Measurements from ENCODE around the gene FAM20C.

Gene FAM20C

GRCh38 chr7:190196-190595, 2.2 kb upstream of the FAM20C start:
- Histone ChIP-seq H3K9ac (ENCODE audit: low read length) (no peak overlapping the region), H3K27ac (ENCODE audit: low read depth, low read length) (no peak overlapping the region), H3K9me3 (ENCODE audit: low read length) (no peaks in the 10 kb centered on the region), H3K4me3 (ENCODE audit: low read depth in 1 of 2, low read length in 2 of 2) (no peak overlapping the region), H3K4me1 (ENCODE audit: insufficient read depth, low read length) (peaks cover 21% of the 10 kb centered on the region), H3K36me3 (ENCODE audit: insufficient read depth, low read length) (no peaks in the 10 kb centered on the region), H3K27me3 (ENCODE audit: control insufficient read depth in 1 of 2, insufficient read depth in 2 of 2, low read length in 2 of 2) (no peaks in the 10 kb centered on the region)

DNA sequence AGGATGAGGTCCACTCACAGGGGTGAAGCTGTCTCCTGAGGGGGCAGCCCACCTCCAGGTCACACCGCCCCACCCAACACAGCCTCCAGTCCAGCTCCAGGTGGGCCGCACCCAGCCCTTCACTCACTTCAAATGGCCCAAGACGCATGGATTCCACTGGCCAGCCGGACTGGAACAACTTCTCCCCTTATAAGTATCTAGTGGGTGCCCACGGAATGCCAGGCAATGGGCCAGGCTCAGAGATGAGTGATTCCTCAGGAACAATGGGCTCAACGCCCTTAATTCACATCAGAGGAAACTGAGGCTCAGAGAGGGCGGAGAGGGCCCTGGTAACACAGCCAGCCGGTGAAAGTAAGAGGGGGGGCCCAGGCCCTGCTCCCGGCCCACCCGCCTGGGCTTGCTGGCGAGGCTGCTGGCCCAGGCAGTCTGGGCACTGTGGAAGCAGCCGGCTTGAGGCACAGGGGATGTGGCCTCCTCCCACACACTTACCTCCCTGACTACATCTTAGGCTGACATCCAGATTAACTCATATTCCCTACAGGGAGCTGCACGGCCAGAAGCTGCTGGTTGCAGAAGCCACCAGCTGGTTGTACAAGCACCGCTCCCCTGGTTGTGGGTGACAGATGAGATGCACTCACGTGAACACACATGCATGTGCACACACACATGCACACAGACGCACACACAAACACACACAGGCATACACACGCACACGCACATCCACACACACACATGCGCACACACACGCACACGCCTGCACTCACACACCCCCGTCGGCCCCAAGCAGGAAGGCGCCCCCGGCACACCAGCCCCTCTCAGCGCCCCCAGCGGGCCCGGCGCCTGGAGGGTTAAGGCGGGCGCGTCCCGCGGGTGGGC, 1.0 kb upstream of the FAM20C start:
- H3K9me3 ChIP-seq (ENCODE audit: low read length), result no peaks in the 10 kb centered on the region
- H3K4me3 ChIP-seq (ENCODE audit: low read depth in 1 of 2, low read length in 2 of 2), result peak overlapping the region; percentile 59 to 80
- H3K27ac ChIP-seq (ENCODE audit: low read depth, low read length), result peak overlapping the region; percentile 72
- H3K4me1 ChIP-seq (ENCODE audit: insufficient read depth, low read length), result peaks cover 32% of the 10 kb centered on the region
- H3K36me3 ChIP-seq (ENCODE audit: insufficient read depth, low read length), result peaks cover 10% of the 10 kb centered on the region
- no peaks in the 10 kb centered on the region for H3K27me3 ChIP-seq (ENCODE audit: control insufficient read depth in 1 of 2, insufficient read depth in 2 of 2, low read length in 2 of 2)
- H3K9ac ChIP-seq (ENCODE audit: low read length), result no peak overlapping the region

DNA sequence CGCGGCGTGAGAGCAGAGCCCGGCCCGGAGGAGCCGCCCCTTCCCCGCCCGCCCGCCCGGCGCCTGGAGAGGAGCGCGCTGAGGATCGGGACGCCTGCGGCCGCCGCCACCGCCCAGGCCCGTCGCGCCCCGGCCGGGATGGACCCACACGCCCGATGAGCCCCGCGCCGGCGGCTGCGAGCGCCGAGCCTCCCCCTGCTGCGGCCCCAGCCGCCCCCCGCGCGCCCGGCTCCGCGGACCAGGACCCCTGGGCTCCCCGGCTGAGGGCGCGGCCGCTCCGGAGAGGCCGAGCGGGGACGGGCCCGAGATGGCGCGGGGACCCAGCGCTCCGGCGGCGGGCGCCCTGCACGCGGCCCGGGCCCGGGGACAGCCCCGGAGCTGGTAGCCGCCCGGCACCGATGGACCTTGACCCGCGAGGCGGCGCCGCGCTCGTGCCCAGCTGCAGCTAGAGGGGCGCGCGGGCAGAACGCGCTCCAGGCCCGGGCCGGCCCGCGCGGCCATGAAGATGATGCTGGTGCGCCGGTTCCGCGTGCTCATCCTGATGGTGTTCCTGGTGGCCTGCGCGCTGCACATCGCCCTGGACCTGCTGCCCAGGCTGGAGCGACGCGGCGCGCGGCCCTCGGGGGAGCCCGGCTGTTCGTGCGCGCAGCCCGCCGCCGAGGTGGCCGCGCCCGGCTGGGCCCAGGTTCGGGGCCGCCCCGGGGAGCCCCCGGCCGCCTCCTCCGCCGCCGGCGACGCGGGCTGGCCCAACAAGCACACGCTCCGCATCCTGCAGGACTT, 520 bp downstream of the FAM20C start:
- Histone ChIP-seq H3K9ac (ENCODE audit: low read length) (no peak overlapping the region), H3K4me3 (ENCODE audit: low read depth in 1 of 2, low read length in 2 of 2) (peak overlapping the region; percentile 72 to 75), H3K27ac (ENCODE audit: low read depth, low read length) (peak overlapping the region; percentile 63), H3K4me1 (ENCODE audit: insufficient read depth, low read length) (peaks cover 45% of the 10 kb centered on the region), H3K27me3 (ENCODE audit: control insufficient read depth in 1 of 2, insufficient read depth in 2 of 2, low read length in 2 of 2) (no peaks in the 10 kb centered on the region), H3K36me3 (ENCODE audit: insufficient read depth, low read length) (peaks cover 24% of the 10 kb centered on the region), H3K9me3 (ENCODE audit: low read length) (no peaks in the 10 kb centered on the region)

DNA sequence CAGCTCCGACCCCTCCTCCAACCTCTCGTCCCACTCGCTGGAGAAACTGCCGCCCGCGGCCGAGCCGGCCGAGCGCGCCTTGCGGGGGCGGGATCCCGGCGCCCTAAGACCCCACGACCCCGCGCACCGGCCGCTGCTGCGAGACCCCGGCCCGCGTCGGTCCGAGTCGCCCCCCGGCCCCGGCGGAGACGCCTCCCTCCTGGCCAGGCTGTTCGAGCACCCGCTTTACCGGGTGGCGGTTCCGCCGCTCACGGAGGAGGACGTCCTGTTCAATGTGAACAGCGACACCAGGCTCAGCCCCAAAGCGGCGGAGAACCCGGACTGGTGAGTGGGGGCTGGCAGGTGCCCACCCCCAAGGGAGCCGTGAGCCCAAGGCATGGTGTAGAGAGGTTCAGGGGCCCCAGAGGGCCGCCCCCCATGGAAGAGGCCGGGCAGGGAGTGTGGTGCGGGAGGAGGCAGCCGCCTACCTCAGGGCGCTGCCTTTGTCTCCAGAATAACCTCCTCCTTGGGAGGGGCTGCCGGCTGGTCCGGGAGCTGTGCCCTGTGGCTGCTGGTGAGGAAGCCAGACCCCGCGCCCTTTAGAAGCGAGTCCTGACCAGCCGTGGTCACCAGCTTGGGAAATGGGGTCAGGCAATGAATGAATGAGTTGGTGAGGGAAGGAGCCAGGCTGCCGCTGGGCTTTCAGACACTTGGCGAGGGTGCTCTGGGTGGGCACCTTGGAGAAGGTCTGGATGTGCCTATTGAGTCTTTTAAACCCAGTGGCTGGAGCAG, 1.3 kb downstream of the FAM20C start:
- Histone ChIP-seq H3K9ac (ENCODE audit: low read length) (peak overlapping the region; percentile 4), H3K4me3 (ENCODE audit: low read depth in 1 of 2, low read length in 2 of 2) (peak overlapping the region; percentile 72 to 75), H3K27ac (ENCODE audit: low read depth, low read length) (peak overlapping the region; percentile 63), H3K27me3 (ENCODE audit: control insufficient read depth in 1 of 2, insufficient read depth in 2 of 2, low read length in 2 of 2) (no peaks in the 10 kb centered on the region), H3K4me1 (ENCODE audit: insufficient read depth, low read length) (peaks cover 45% of the 10 kb centered on the region), H3K36me3 (ENCODE audit: insufficient read depth, low read length) (peaks cover 32% of the 10 kb centered on the region), H3K9me3 (ENCODE audit: low read length) (no peaks in the 10 kb centered on the region)

DNA sequence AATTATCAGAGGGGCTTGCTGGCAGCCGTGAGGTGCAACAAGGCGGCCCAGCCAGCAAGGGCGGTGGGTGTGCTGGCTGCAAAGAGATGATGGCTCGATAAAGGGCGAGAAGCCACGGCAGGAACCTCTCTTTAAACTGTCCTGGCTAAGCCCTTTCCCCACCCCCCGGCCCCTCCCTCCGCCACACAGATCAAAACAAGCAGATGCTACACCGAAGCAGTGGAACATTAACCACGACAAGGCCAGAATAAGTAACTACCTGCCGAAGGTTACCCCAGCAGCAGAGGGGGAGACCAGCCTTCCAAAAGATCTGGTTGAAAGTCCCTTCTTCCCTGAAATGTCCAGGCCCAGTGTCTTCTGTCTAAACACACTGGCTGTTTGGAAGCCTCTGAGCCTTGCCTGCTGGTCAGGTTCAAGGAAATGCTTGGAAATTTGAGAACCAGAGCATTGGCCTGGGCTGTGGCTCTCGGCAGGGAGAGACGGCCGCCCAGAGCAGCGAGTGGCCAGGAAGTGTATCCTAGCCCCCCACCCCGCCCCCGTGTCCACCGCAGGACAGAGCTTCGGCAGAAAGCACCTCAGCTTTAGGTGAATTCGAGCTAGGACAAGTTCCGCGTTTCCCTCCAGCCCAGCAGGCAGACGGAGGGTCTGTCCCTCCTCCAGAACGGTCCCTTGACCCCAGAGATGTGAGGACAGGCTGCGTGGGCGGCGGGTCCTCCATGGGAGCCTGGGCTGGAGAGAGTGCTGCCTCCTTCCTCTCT, 2.1 kb downstream of the FAM20C start:
- no peaks in the 10 kb centered on the region for H3K27me3 ChIP-seq (ENCODE audit: control insufficient read depth in 1 of 2, insufficient read depth in 2 of 2, low read length in 2 of 2)
- no peaks in the 10 kb centered on the region for H3K9me3 ChIP-seq (ENCODE audit: low read length)
- H3K9ac ChIP-seq (ENCODE audit: low read length), result peak overlapping the region; percentile 4
- H3K36me3 ChIP-seq (ENCODE audit: insufficient read depth, low read length), result peaks cover 38% of the 10 kb centered on the region
- peak overlapping the region; percentile 63 for H3K27ac ChIP-seq (ENCODE audit: low read depth, low read length)
- H3K4me1 ChIP-seq (ENCODE audit: insufficient read depth, low read length), result peaks cover 51% of the 10 kb centered on the region
- H3K4me3 ChIP-seq (ENCODE audit: low read depth in 1 of 2, low read length in 2 of 2), result peak overlapping the region; percentile 72 to 75

DNA sequence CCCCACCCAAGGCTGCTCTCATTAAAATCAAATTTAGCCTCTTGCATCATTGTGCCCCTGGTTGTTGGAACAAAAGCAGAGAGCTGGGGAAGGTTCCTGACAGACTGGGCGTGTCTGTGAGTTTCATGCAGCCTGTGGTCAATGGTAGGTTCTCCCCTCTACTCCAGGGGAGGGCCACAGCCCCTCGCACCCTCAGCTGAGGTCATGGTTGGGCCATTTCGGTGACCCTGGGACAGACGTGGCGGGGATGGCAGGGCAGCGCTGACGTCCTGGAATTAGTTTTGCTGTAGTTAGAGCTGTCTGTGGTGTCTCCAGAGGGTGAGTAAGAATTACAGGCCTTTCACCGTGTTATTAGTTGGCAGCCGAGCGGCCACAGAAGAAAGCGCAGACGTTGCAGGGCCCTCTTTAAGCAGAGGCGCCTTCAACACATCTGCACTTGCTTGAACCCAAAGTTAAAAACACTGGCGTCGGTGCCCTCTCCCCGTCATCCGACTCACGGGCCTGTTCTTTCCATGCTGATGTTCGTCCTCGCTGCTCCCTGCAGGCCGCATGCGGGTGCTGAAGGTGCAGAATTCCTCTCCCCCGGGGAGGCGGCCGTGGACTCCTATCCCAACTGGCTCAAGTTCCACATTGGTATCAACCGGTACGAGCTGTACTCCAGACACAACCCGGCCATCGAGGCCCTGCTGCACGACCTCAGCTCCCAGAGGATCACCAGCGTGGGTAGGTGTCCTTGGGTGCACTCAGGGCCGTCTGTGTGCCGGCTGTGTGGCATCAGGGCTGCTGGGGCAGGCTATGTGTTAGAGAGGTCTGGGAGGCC, 2.8 kb downstream of the FAM20C start:
- Histone ChIP-seq H3K27ac (ENCODE audit: low read depth, low read length) (peak overlapping the region; percentile 63), H3K27me3 (ENCODE audit: control insufficient read depth in 1 of 2, insufficient read depth in 2 of 2, low read length in 2 of 2) (no peaks in the 10 kb centered on the region), H3K4me1 (ENCODE audit: insufficient read depth, low read length) (peaks cover 55% of the 10 kb centered on the region)

GRCh38 chr7:195830-196128, 3.4 kb downstream of the FAM20C start:
- H3K4me1 ChIP-seq (ENCODE audit: insufficient read depth, low read length), result peaks cover 53% of the 10 kb centered on the region
- H3K36me3 ChIP-seq (ENCODE audit: insufficient read depth, low read length), result peaks cover 44% of the 10 kb centered on the region
- H3K4me3 ChIP-seq (ENCODE audit: low read depth in 1 of 2, low read length in 2 of 2), result peak overlapping the region in 1 of 2 donors; percentile 75
- no peak overlapping the region for H3K9ac ChIP-seq (ENCODE audit: low read length)
- no peaks in the 10 kb centered on the region for H3K27me3 ChIP-seq (ENCODE audit: control insufficient read depth in 1 of 2, insufficient read depth in 2 of 2, low read length in 2 of 2)
- H3K27ac ChIP-seq (ENCODE audit: low read depth, low read length), result no peak overlapping the region
- H3K9me3 ChIP-seq (ENCODE audit: low read length), result no peaks in the 10 kb centered on the region

More for the DNA sequence above, 2.8 kb downstream of the FAM20C start:
- H3K4me3 ChIP-seq (ENCODE audit: low read depth in 1 of 2, low read length in 2 of 2), result peak overlapping the region; percentile 26 to 75
- peaks cover 39% of the 10 kb centered on the region for H3K36me3 ChIP-seq (ENCODE audit: insufficient read depth, low read length)
- H3K9ac ChIP-seq (ENCODE audit: low read length), result no peak overlapping the region
- H3K9me3 ChIP-seq (ENCODE audit: low read length), result no peaks in the 10 kb centered on the region

GRCh38 chr7:196283-196682, 3.9 kb downstream of the FAM20C start:
- Histone ChIP-seq H3K9me3 (ENCODE audit: low read length) (no peaks in the 10 kb centered on the region), H3K36me3 (ENCODE audit: insufficient read depth, low read length) (peaks cover 50% of the 10 kb centered on the region), H3K9ac (ENCODE audit: low read length) (no peak overlapping the region), H3K4me1 (ENCODE audit: insufficient read depth, low read length) (peaks cover 48% of the 10 kb centered on the region), H3K4me3 (ENCODE audit: low read depth in 1 of 2, low read length in 2 of 2) (no peak overlapping the region), H3K27ac (ENCODE audit: low read depth, low read length) (no peak overlapping the region), H3K27me3 (ENCODE audit: control insufficient read depth in 1 of 2, insufficient read depth in 2 of 2, low read length in 2 of 2) (no peaks in the 10 kb centered on the region)

- H3K27me3 ChIP-seq (ENCODE audit: control insufficient read depth in 1 of 2, insufficient read depth in 2 of 2, low read length in 2 of 2), result no peaks in the 10 kb centered on the region
- H3K4me1 ChIP-seq (ENCODE audit: insufficient read depth, low read length), result peaks cover 44% of the 10 kb centered on the region
- H3K36me3 ChIP-seq (ENCODE audit: insufficient read depth, low read length), result peaks cover 55% of the 10 kb centered on the region
- H3K4me3 ChIP-seq (ENCODE audit: low read depth in 1 of 2, low read length in 2 of 2), result no peak overlapping the region
- H3K27ac ChIP-seq (ENCODE audit: low read depth, low read length), result no peak overlapping the region
- no peak overlapping the region for H3K9ac ChIP-seq (ENCODE audit: low read length)
- H3K9me3 ChIP-seq (ENCODE audit: low read length), result no peaks in the 10 kb centered on the region
Observed at GRCh38 chr7:196778-197321, 4.5 kb downstream of the FAM20C start.
